Mucosa of rectum (tissue), 2 donors: ENCODE results near the gene PTP4A2.

Experiments used
- H3K27ac ChIP-seq, 2 donors: one replicate each; pipeline ENCODE4 v1.7.0; 2013; ENCODE audit warnings: inconsistent platforms in 2 of 2, low read depth in 2 of 2, low read length in 2 of 2
- H3K27me3 ChIP-seq, 2 donors: one replicate each; pipeline ENCODE4 v1.7.0; 2013; ENCODE audit warnings: low read length in 2 of 2; ENCODE audit not compliant: control insufficient read depth in 2 of 2, insufficient read depth in 2 of 2
- H3K36me3 ChIP-seq, 2 donors: one replicate each; pipeline ENCODE4 v1.7.0; 2013; ENCODE audit warnings: low read length in 2 of 2; ENCODE audit not compliant: control insufficient read depth in 2 of 2, insufficient read depth in 2 of 2
- H3K4me1 ChIP-seq, 2 donors: one replicate each; pipeline ENCODE4 v1.7.0; 2013; ENCODE audit warnings: low read length in 2 of 2, mild to moderate bottlenecking in 1 of 2; ENCODE audit not compliant: control insufficient read depth in 2 of 2, insufficient read depth in 2 of 2
- H3K4me3 ChIP-seq, 2 donors: one replicate each; pipeline ENCODE4 v1.7.0; 2013; ENCODE audit warnings: low read length in 2 of 2
- H3K9ac ChIP-seq, 2 donors: one replicate each; pipeline ENCODE4 v1.7.0; 2013; ENCODE audit warnings: low read length in 2 of 2, low read depth in 1 of 2, mild to moderate bottlenecking in 1 of 2
- H3K9me3 ChIP-seq, 2 donors: one replicate each; pipeline ENCODE4 v1.7.0; 2013; ENCODE audit warnings: low read length in 2 of 2; ENCODE audit not compliant: control insufficient read depth in 2 of 2
- donor health status: healthy.
- donor health status: Normal muscosa, but diverticular disease.

Gene PTP4A2

DNA sequence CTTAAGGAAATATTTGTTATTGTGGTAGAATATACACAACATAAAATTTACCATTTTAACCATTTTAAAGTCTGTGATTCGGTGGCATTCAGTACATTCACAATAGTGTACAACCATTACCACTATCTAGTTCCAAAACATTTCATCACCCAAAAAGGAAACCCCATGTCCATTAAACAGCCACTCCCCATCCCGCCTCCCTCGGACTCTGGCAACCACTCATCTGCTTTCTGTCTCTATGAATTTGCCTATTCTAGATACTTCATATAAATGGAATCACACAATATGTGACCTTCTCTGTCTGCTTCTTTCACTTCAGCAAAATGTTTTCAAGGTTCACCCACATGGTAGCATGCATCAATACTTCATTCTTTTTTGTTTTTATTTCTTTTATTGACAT lies 51.3 kb downstream of the PTP4A2 start:
- Histone ChIP-seq H3K36me3 (no peaks in the 10 kb centered on the region), H3K9me3 (no peaks in the 10 kb centered on the region), H3K4me1 (peaks cover 5 to 8% of the 10 kb centered on the region in 2 donors), H3K4me3 (no peak overlapping the region), H3K27me3 (no peaks in the 10 kb centered on the region), H3K9ac (no peak overlapping the region), H3K27ac (no peak overlapping the region)

- H3K9ac ChIP-seq = no peak overlapping the region
- H3K4me3 ChIP-seq = no peak overlapping the region
- no peak overlapping the region for H3K27ac ChIP-seq
- no peaks in the 10 kb centered on the region for H3K36me3 ChIP-seq
- H3K4me1 ChIP-seq = peaks cover 5 to 8% of the 10 kb centered on the region in 2 donors
- no peaks in the 10 kb centered on the region for H3K9me3 ChIP-seq
- no peaks in the 10 kb centered on the region for H3K27me3 ChIP-seq
Measured at GRCh38 chr1:31885851-31886250, 52.3 kb downstream of the PTP4A2 start.

GRCh38 chr1:31883357-31883942 lies 54.7 kb downstream of the PTP4A2 start:
- Histone ChIP-seq H3K27ac (no peak overlapping the region), H3K4me1 (no peaks in the 10 kb centered on the region), H3K9ac (no peak overlapping the region), H3K36me3 (no peaks in the 10 kb centered on the region), H3K4me3 (no peak overlapping the region), H3K9me3 (no peaks in the 10 kb centered on the region), H3K27me3 (no peaks in the 10 kb centered on the region)

DNA sequence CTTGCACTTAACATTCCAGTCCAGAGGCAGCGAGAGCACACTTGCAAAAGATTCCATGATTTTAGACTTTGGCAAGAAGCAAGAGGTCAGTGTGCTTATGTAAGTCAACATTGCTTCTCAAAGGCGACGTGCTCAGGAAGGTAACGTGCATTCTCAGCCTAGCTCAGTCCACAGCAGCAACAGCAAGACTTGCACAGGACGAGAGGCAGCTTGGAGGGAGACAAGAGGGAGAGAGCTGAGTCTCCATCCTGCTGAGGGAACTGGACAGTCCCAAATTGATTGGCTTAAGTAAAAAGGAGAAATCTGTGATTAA lies 56.5 kb downstream of the PTP4A2 start:
- Histone ChIP-seq H3K4me1 (no peaks in the 10 kb centered on the region), H3K27me3 (no peaks in the 10 kb centered on the region), H3K27ac (no peak overlapping the region), H3K4me3 (no peak overlapping the region), H3K9ac (no peak overlapping the region), H3K36me3 (no peaks in the 10 kb centered on the region), H3K9me3 (no peaks in the 10 kb centered on the region)

GRCh38 chr1:31880957-31881687 lies 57.0 kb downstream of the PTP4A2 start:
- no peak overlapping the region for H3K9ac ChIP-seq
- H3K36me3 ChIP-seq = no peaks in the 10 kb centered on the region
- H3K27me3 ChIP-seq = no peaks in the 10 kb centered on the region
- H3K9me3 ChIP-seq = no peaks in the 10 kb centered on the region
- H3K4me1 ChIP-seq = no peaks in the 10 kb centered on the region
- no peak overlapping the region for H3K4me3 ChIP-seq
- H3K27ac ChIP-seq = no peak overlapping the region

- H3K36me3 ChIP-seq = no peaks in the 10 kb centered on the region
- H3K4me1 ChIP-seq = no peaks in the 10 kb centered on the region
- H3K4me3 ChIP-seq = no peak overlapping the region
- no peaks in the 10 kb centered on the region for H3K27me3 ChIP-seq
- H3K9ac ChIP-seq = no peak overlapping the region
- H3K27ac ChIP-seq = no peak overlapping the region
- H3K9me3 ChIP-seq = no peaks in the 10 kb centered on the region
Measured at GRCh38 chr1:31879981-31880608, 58.1 kb downstream of the PTP4A2 start.

DNA sequence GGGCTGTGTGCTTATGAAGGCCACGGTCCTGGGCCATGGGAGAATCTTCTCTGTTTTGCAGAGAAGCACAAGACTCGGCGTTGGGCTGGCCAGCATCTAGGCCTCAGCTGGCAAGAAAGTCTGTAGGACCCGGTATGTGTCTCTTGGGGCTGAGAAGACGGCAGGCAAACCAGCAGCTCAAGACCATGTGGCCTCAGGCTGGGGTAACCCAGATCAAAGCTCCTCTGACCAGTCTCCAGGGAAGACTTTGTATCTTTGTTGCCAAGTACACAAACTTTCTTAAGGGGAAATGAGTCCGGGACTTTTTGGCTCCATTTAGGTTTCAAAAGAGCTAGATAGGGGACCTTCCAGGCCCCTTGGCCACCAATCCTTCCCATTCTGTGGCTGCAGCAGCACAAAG lies 60.1 kb downstream of the PTP4A2 start:
- Histone ChIP-seq H3K27ac (no peak overlapping the region), H3K4me3 (no peak overlapping the region)

DNA sequence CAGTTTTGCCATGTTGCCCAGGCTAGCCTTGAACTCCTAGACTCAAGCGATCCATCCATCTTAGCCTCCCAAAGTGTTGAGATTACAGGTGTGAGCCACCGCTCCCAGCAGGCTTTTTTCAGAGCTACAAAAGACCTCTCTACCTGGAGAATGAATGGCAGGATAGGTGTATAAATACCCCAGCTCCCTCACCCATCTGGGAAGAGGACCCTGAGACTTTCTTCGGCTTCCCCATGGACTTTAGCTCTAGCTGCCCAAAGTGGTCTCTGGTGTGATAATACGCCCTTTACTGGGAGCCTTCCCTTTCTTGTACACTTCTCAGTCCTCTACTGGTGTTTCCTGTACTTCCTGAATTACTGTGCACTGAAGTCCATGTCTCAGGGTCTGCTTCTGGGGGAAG lies 60.6 kb downstream of the PTP4A2 start:
- H3K27ac ChIP-seq = no peak overlapping the region
- no peak overlapping the region for H3K4me3 ChIP-seq
- no peaks in the 10 kb centered on the region for H3K4me1 ChIP-seq
- no peaks in the 10 kb centered on the region for H3K27me3 ChIP-seq
- no peaks in the 10 kb centered on the region for H3K9me3 ChIP-seq
- H3K36me3 ChIP-seq = no peaks in the 10 kb centered on the region
- H3K9ac ChIP-seq = no peak overlapping the region

More for the DNA sequence above, 60.1 kb downstream of the PTP4A2 start:
- Histone ChIP-seq H3K27me3 (no peaks in the 10 kb centered on the region), H3K9ac (no peak overlapping the region), H3K36me3 (no peaks in the 10 kb centered on the region), H3K4me1 (no peaks in the 10 kb centered on the region), H3K9me3 (no peaks in the 10 kb centered on the region)

DNA sequence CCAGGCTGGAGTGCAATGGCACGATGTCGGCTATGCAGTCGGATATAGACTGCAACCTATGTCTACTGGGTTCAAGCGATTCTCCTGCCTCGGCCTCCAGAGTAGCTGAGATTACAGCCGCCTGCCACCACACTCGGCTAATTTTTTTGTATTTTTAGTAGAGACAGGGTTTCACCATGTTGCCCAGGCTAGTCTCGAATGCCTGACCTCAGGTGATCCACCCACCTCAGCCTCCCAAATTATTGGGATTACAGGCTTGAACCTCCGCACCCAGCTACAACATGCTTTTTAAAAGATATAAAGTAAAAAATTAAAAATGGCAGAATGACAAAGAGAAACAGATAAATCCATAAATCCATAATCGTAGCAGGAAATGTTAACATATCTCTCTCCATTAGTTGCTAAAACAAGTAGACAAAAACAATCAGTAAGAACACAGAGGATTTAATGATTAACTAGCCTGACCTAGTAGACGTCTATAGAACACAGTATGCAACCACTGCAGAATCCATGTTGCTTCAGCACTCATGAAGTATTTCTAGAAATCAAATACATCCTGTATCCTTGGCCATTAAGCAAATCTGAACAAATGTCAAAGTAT lies 62.4 kb downstream of the PTP4A2 start:
- H3K9ac ChIP-seq = no peak overlapping the region
- H3K9me3 ChIP-seq = no peaks in the 10 kb centered on the region
- no peaks in the 10 kb centered on the region for H3K27me3 ChIP-seq
- H3K4me1 ChIP-seq = no peaks in the 10 kb centered on the region
- no peak overlapping the region for H3K27ac ChIP-seq
- H3K36me3 ChIP-seq = no peaks in the 10 kb centered on the region
- H3K4me3 ChIP-seq = no peak overlapping the region

GRCh38 chr1:31874942-31875341 lies 63.2 kb downstream of the PTP4A2 start:
- Histone ChIP-seq H3K27ac (no peak overlapping the region), H3K9ac (no peak overlapping the region), H3K27me3 (no peaks in the 10 kb centered on the region), H3K4me1 (no peaks in the 10 kb centered on the region), H3K4me3 (no peak overlapping the region), H3K9me3 (no peaks in the 10 kb centered on the region), H3K36me3 (no peaks in the 10 kb centered on the region)
